C4-2B (cell line): Measurements from ENCODE around the gene OR6N1.

Experiments
- ZFX ChIP-seq: fragments of 450-650 bp; IDR thresholded peaks from 2 replicates; pipeline ENCODE4 v1.6.1; 2017
- TF ChIP-seq, protein P1 (sequence below): fragments of 450-650 bp; conservative IDR thresholded peaks from 2 replicates; pipeline ENCODE4 v1.5.1; 2017; ENCODE audit warnings: mild to moderate bottlenecking

- TF ChIP-seq, protein P1, sequence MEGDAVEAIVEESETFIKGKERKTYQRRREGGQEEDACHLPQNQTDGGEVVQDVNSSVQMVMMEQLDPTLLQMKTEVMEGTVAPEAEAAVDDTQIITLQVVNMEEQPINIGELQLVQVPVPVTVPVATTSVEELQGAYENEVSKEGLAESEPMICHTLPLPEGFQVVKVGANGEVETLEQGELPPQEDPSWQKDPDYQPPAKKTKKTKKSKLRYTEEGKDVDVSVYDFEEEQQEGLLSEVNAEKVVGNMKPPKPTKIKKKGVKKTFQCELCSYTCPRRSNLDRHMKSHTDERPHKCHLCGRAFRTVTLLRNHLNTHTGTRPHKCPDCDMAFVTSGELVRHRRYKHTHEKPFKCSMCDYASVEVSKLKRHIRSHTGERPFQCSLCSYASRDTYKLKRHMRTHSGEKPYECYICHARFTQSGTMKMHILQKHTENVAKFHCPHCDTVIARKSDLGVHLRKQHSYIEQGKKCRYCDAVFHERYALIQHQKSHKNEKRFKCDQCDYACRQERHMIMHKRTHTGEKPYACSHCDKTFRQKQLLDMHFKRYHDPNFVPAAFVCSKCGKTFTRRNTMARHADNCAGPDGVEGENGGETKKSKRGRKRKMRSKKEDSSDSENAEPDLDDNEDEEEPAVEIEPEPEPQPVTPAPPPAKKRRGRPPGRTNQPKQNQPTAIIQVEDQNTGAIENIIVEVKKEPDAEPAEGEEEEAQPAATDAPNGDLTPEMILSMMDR = no peak
- no peak for TF ChIP-seq ZFX
These were observed 57.2 kb downstream of the OR6N1 start for GRCh38 chr1:158714754-158715153.
